ENCODE measurements around the gene ABHD14A. TPM values are rescaled to one million over a fixed set of nuclear protein-coding genes. Genes with fewer than 3 reads are reported as not detected.

The ABHD14A gene
- total RNA-seq, 1 experiment from 2014 or later, result 3.8 TPM

DNA sequence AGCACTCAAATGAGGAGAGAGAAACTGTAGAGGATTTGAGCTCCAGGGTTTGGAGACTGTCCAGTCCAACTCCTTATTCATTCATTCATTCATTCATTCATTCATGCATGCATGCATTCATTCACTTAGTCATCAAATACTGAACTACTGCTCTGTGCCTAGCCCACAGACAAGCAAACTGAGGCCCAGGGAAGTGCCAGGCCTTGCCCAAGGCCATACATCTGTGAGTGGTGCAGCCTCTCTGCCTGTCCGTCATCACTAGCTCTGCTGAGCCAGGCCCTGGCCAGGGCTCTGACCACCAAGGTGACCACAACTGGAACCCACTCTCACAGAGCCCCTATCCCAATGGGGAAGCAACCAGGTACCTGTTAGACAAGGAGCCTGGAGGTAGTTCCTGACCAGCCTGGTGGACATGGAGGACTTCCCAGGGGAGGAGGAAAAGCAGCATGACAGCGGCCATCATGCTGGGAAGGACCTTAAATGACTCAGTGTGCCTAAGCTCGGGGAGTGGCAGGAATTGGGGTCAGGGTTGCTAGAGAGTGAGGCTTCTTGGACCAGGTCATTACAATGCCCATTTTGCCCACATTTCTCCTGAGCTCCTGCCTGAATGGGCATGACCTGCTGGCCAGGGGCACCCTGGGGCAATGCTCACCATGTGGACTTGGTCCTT lies 48.4 kb downstream of the ABHD14A start:
- ChIA-PET CTCF (interaction anchor here (0.5 to 13.0 kb wide), 8 partner anchors 9 to 752 kb away, joined by 3 to 138 read pairs (median 9); partner anchors contain the start of gene DUSP7), POLR2A (interaction anchor here (1.1 to 1.3 kb wide), 2 partner anchors 12 to 34 kb away, joined by 4 to 5 read pairs; no protein-coding TSS in a partner anchor)
- no peaks in the 10 kb centered on the region for H3K9me3 Mint-ChIP-seq
- H3K36me3 Mint-ChIP-seq, result no peaks in the 10 kb centered on the region
- H3K27me3 Mint-ChIP-seq (ENCODE audit: low read depth), result no peaks in the 10 kb centered on the region
- DNase-seq (ENCODE audit: low spot score) (no peak), ATAC-seq (no peak)
- H3K27ac Mint-ChIP-seq, result no peak overlapping the region
- peaks cover 9% of the 10 kb centered on the region for H3K4me1 Mint-ChIP-seq
- TF ChIP-seq, protein P1, sequence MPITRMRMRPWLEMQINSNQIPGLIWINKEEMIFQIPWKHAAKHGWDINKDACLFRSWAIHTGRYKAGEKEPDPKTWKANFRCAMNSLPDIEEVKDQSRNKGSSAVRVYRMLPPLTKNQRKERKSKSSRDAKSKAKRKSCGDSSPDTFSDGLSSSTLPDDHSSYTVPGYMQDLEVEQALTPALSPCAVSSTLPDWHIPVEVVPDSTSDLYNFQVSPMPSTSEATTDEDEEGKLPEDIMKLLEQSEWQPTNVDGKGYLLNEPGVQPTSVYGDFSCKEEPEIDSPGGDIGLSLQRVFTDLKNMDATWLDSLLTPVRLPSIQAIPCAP (CRISPR knock-in tag; IDR thresholded peaks at IDR 0.05), result no peak
- TF ChIP-seq FOXK1 (CRISPR knock-in tag; IDR thresholded peaks at IDR 0.05), result no peak
- no peak for TF ChIP-seq TEAD1 (CRISPR knock-in tag; IDR thresholded peaks at IDR 0.05)
- TF ChIP-seq ZNF671 (CRISPR knock-in tag; IDR thresholded peaks at IDR 0.05), result no peak
- TF ChIP-seq RELA (CRISPR knock-in tag; IDR thresholded peaks at IDR 0.05; ENCODE audit: borderline replicate concordance), result no peak
- no peak for TF ChIP-seq NR1H2 (CRISPR knock-in tag; IDR thresholded peaks at IDR 0.05)
- TF ChIP-seq, protein P2, sequence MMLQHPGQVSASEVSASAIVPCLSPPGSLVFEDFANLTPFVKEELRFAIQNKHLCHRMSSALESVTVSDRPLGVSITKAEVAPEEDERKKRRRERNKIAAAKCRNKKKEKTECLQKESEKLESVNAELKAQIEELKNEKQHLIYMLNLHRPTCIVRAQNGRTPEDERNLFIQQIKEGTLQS (CRISPR knock-in tag; conservative IDR thresholded peaks at IDR 0.05), result no peak
- no peak for TF ChIP-seq ZNF219 (CRISPR knock-in tag; IDR thresholded peaks at IDR 0.05; ENCODE audit: borderline replicate concordance)
- no peak for TF ChIP-seq MYBL2 (CRISPR knock-in tag; IDR thresholded peaks at IDR 0.05)
- no peak for TF ChIP-seq SOX15 (CRISPR knock-in tag; IDR thresholded peaks at IDR 0.05)
- no peak for TF ChIP-seq ZNF263 (CRISPR knock-in tag; IDR thresholded peaks at IDR 0.05; ENCODE audit: low read depth)
- TF ChIP-seq, protein P3, sequence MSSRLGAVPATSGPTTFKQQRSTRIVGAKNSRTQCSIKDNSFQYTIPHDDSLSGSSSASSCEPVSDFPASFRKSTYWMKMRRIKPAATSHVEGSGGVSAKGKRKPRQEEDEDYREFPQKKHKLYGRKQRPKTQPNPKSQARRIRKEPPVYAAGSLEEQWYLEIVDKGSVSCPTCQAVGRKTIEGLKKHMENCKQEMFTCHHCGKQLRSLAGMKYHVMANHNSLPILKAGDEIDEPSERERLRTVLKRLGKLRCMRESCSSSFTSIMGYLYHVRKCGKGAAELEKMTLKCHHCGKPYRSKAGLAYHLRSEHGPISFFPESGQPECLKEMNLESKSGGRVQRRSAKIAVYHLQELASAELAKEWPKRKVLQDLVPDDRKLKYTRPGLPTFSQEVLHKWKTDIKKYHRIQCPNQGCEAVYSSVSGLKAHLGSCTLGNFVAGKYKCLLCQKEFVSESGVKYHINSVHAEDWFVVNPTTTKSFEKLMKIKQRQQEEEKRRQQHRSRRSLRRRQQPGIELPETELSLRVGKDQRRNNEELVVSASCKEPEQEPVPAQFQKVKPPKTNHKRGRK (CRISPR knock-in tag; IDR thresholded peaks at IDR 0.05; ENCODE audit: borderline replicate concordance), result no peak
- TF ChIP-seq ZBTB21 (CRISPR knock-in tag; IDR thresholded peaks at IDR 0.05; ENCODE audit: borderline replicate concordance), result no peak
- TF ChIP-seq GRHL2 (CRISPR knock-in tag; IDR thresholded peaks at IDR 0.05; ENCODE audit: insufficient replicate concordance, severe bottlenecking), result no peak
- TF ChIP-seq, protein P4, sequence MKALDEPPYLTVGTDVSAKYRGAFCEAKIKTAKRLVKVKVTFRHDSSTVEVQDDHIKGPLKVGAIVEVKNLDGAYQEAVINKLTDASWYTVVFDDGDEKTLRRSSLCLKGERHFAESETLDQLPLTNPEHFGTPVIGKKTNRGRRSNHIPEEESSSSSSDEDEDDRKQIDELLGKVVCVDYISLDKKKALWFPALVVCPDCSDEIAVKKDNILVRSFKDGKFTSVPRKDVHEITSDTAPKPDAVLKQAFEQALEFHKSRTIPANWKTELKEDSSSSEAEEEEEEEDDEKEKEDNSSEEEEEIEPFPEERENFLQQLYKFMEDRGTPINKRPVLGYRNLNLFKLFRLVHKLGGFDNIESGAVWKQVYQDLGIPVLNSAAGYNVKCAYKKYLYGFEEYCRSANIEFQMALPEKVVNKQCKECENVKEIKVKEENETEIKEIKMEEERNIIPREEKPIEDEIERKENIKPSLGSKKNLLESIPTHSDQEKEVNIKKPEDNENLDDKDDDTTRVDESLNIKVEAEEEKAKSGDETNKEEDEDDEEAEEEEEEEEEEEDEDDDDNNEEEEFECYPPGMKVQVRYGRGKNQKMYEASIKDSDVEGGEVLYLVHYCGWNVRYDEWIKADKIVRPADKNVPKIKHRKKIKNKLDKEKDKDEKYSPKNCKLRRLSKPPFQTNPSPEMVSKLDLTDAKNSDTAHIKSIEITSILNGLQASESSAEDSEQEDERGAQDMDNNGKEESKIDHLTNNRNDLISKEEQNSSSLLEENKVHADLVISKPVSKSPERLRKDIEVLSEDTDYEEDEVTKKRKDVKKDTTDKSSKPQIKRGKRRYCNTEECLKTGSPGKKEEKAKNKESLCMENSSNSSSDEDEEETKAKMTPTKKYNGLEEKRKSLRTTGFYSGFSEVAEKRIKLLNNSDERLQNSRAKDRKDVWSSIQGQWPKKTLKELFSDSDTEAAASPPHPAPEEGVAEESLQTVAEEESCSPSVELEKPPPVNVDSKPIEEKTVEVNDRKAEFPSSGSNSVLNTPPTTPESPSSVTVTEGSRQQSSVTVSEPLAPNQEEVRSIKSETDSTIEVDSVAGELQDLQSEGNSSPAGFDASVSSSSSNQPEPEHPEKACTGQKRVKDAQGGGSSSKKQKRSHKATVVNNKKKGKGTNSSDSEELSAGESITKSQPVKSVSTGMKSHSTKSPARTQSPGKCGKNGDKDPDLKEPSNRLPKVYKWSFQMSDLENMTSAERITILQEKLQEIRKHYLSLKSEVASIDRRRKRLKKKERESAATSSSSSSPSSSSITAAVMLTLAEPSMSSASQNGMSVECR (CRISPR knock-in tag; IDR thresholded peaks at IDR 0.05; ENCODE audit: borderline replicate concordance), result no peak
- no peak for TF ChIP-seq NFATC4 (CRISPR knock-in tag; IDR thresholded peaks at IDR 0.05)
- TF ChIP-seq CREB1 (CRISPR knock-in tag; IDR thresholded peaks at IDR 0.05), result no peak
- no peak for TF ChIP-seq EMX1 (CRISPR knock-in tag; IDR thresholded peaks at IDR 0.05)
- no peak for TF ChIP-seq RORB (CRISPR knock-in tag; IDR thresholded peaks at IDR 0.05)
- TF ChIP-seq, protein P5, sequence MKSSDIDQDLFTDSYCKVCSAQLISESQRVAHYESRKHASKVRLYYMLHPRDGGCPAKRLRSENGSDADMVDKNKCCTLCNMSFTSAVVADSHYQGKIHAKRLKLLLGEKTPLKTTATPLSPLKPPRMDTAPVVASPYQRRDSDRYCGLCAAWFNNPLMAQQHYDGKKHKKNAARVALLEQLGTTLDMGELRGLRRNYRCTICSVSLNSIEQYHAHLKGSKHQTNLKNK (CRISPR knock-in tag; IDR thresholded peaks at IDR 0.05), result no peak
- no peak overlapping the region for H3K4me3 Mint-ChIP-seq
